RWPE2 (cell line): ENCODE data around the gene PTPN14.

Source experiments
- ATAC-seq: fragments of 200-7000 bp; cut with Tn5 transposase; 3 replicates; pipeline ENCODE4 v1.9.1; 2021; ENCODE audit warnings: low read depth
- DNase-seq: peaks from one replicate; pipeline ENCODE4 v3.0.0-alpha.2; 2020; ENCODE audit warnings: low spot score
- H3K27ac ChIP-seq: fragments of 450-650 bp; 2 replicates; pipeline ENCODE4 v1.5.1; 2017; ENCODE audit warnings: mild to moderate bottlenecking; ENCODE audit not compliant: poor library complexity, severe bottlenecking
- H3K27me3 ChIP-seq: fragments of 250-450 bp; sonication (Bioruptor Pico); 2 replicates; pipeline ENCODE4 v1.5.1; 2021; ENCODE audit warnings: mild to moderate bottlenecking, moderate library complexity; ENCODE audit not compliant: insufficient read depth, poor library complexity, severe bottlenecking
- H3K36me3 ChIP-seq: fragments of 250-450 bp; sonication (Bioruptor Pico); 2 replicates; pipeline ENCODE4 v1.5.1; 2020; ENCODE audit warnings: low read depth, mild to moderate bottlenecking, moderate library complexity
- H3K4me1 ChIP-seq: fragments of 250-450 bp; sonication (Bioruptor Pico); 2 replicates; pipeline ENCODE4 v1.5.1; 2021; ENCODE audit warnings: mild to moderate bottlenecking, moderate library complexity; ENCODE audit not compliant: insufficient read depth, poor library complexity, severe bottlenecking
- H3K4me3 ChIP-seq: fragments of 250-450 bp; sonication (Bioruptor Pico); 2 replicates; pipeline ENCODE4 v1.5.1; 2021; ENCODE audit warnings: mild to moderate bottlenecking, moderate library complexity; ENCODE audit not compliant: severe bottlenecking
- H3K9me3 ChIP-seq: fragments of 250-450 bp; sonication (Bioruptor Pico); 2 replicates; pipeline ENCODE4 v1.5.1; 2021; ENCODE audit warnings: mild to moderate bottlenecking, moderate library complexity; ENCODE audit not compliant: severe bottlenecking
- CTCF ChIP-seq: fragments of 450-650 bp; IDR thresholded peaks from one replicate; pipeline ENCODE4 v1.5.1; 2017; ENCODE audit warnings: mild to moderate bottlenecking, moderate library complexity; ENCODE audit not compliant: poor library complexity, severe bottlenecking

PTPN14 gene

GRCh38 chr1:214544791-214545190, 6.6 kb downstream of the PTPN14 start:
- H3K9me3 ChIP-seq: no peaks in the 10 kb centered on the region
- no peak overlapping the region for H3K27ac ChIP-seq
- peaks cover 19% of the 10 kb centered on the region for H3K36me3 ChIP-seq
- no peak overlapping the region for H3K4me3 ChIP-seq
- ATAC-seq (no peak), DNase-seq (no peak)
- H3K4me1 ChIP-seq: peaks cover 18% of the 10 kb centered on the region
- no peak for TF ChIP-seq CTCF
- H3K27me3 ChIP-seq: no peaks in the 10 kb centered on the region

- DNase-seq (no peak), ATAC-seq (no peak)
- Histone ChIP-seq H3K4me1 (peaks cover 14% of the 10 kb centered on the region), H3K4me3 (no peak overlapping the region), H3K27ac (no peak overlapping the region), H3K27me3 (no peaks in the 10 kb centered on the region), H3K9me3 (no peaks in the 10 kb centered on the region), H3K36me3 (peaks cover 10% of the 10 kb centered on the region; the same call in 1 of the 2 replicates)
- no peak for TF ChIP-seq CTCF
These were observed 8.9 kb downstream of the PTPN14 start for GRCh38 chr1:214542275-214543199.

GRCh38 chr1:214541693-214542092, 9.7 kb downstream of the PTPN14 start:
- no peak for TF ChIP-seq CTCF
- peaks cover 11% of the 10 kb centered on the region for H3K4me1 ChIP-seq

GRCh38 chr1:214541206-214541605, 10.2 kb downstream of the PTPN14 start:
- Histone ChIP-seq H3K4me3 (no peak overlapping the region), H3K9me3 (no peaks in the 10 kb centered on the region), H3K4me1 (peaks cover 7% of the 10 kb centered on the region), H3K36me3 (peaks cover 6% of the 10 kb centered on the region; the same call in 1 of the 2 replicates), H3K27ac (no peak overlapping the region), H3K27me3 (no peaks in the 10 kb centered on the region)
- DNase-seq (no peak), ATAC-seq (no peak)
- no peak for TF ChIP-seq CTCF

More at GRCh38 chr1:214541693-214542092, 9.7 kb downstream of the PTPN14 start:
- Histone ChIP-seq H3K4me3 (no peak overlapping the region), H3K36me3 (peaks cover 10% of the 10 kb centered on the region; the same call in 1 of the 2 replicates), H3K9me3 (no peaks in the 10 kb centered on the region), H3K27ac (no peak overlapping the region), H3K27me3 (no peaks in the 10 kb centered on the region)
- DNase-seq (no peak), ATAC-seq (no peak)

GRCh38 chr1:214540324-214540723, 11.1 kb downstream of the PTPN14 start:
- Histone ChIP-seq H3K9me3 (no peaks in the 10 kb centered on the region), H3K4me1 (peaks cover 7% of the 10 kb centered on the region), H3K27ac (no peak overlapping the region), H3K27me3 (no peaks in the 10 kb centered on the region), H3K4me3 (no peak overlapping the region), H3K36me3 (no peaks in the 10 kb centered on the region)
- DNase-seq (no peak), ATAC-seq (no peak)
- TF ChIP-seq CTCF: no peak
